DND-41 (cell line): Measurements from ENCODE around the gene FBXO10.

Experiments used
- ATAC-seq: fragments of 200-7000 bp; cut with Tn5 transposase; 3 replicates; pipeline ENCODE4 v1.9.1; 2021; ENCODE audit warnings: low read depth; ENCODE audit not compliant: insufficient read depth
- DNase-seq: peaks from one replicate; pipeline ENCODE4 v3.0.0-alpha.2; 2020
- H2AFZ ChIP-seq: 2 replicates; pipeline ENCODE4 v1.6.0; 2012; ENCODE audit warnings: low read depth, low read length
- H3K27ac ChIP-seq: 2 replicates; pipeline ENCODE4 v1.5.1; 2012; ENCODE audit warnings: low read length, inconsistent platforms
- H3K27me3 ChIP-seq: fragments of 200-600 bp; sonication (generic); 2 replicates; pipeline ENCODE4 v1.6.0; 2012; ENCODE audit warnings: low read length, mild to moderate bottlenecking, inconsistent platforms; ENCODE audit not compliant: insufficient read depth, poor library complexity
- H3K36me3 ChIP-seq: 2 replicates; pipeline ENCODE4 v1.5.1; 2012; ENCODE audit warnings: low read length, inconsistent platforms; ENCODE audit not compliant: insufficient read depth
- H3K4me1 ChIP-seq: 2 replicates; pipeline ENCODE4 v1.5.1; 2012; ENCODE audit warnings: mild to moderate bottlenecking, low read length; ENCODE audit not compliant: insufficient read depth
- H3K4me2 ChIP-seq: 2 replicates; pipeline ENCODE4 v1.6.0; 2012; ENCODE audit warnings: mild to moderate bottlenecking, moderate library complexity, low read length, inconsistent platforms; ENCODE audit not compliant: insufficient read depth
- H3K4me3 ChIP-seq, 2 experiments: fragments of 200-600 bp in 1 of 2; shearing (Covaris generic) in 1 of 2; 2 replicates each; pipeline ENCODE4 v1.5.1; 2012 to 2016; ENCODE audit warnings: inconsistent platforms in 2 of 2, low read length in 2 of 2, mild to moderate bottlenecking in 2 of 2, low read depth in 1 of 2, moderate library complexity in 1 of 2
- H3K79me2 ChIP-seq: 2 replicates; pipeline ENCODE4 v1.6.0; 2012; ENCODE audit warnings: low read length, inconsistent platforms; ENCODE audit not compliant: insufficient read depth
- H3K9ac ChIP-seq: 2 replicates; pipeline ENCODE4 v1.6.0; 2012; ENCODE audit warnings: low read depth, mild to moderate bottlenecking, inconsistent platforms, low read length, moderate library complexity
- H3K9me3 ChIP-seq: 2 replicates; pipeline ENCODE4 v1.5.1; 2012; ENCODE audit warnings: low read length, moderate library complexity, mild to moderate bottlenecking, inconsistent platforms; ENCODE audit not compliant: insufficient read depth, severe bottlenecking
- H4K20me1 ChIP-seq: 2 replicates; pipeline ENCODE4 v1.6.0; 2012; ENCODE audit warnings: low read length; ENCODE audit not compliant: insufficient read depth
- EZH2 ChIP-seq: IDR thresholded peaks from 3 replicates; pipeline ENCODE4 v1.6.1; 2012; ENCODE audit warnings: borderline replicate concordance, low read depth, mild to moderate bottlenecking, moderate library complexity, low read length, inconsistent platforms; ENCODE audit not compliant: severe bottlenecking
- TF ChIP-seq, protein P1 (sequence below): IDR thresholded peaks from 2 replicates; pipeline ENCODE4 v1.5.1; 2012; ENCODE audit warnings: borderline replicate concordance, low read length, moderate library complexity, mild to moderate bottlenecking; ENCODE audit not compliant: poor library complexity, severe bottlenecking; ENCODE audit errors: extremely low read depth

FBXO10 gene

GRCh38 chr9:37575001-37575400, 1.2 kb downstream of the FBXO10 start:
- Histone ChIP-seq H3K79me2 (peaks cover 6% of the 10 kb centered on the region; the same call in 1 of the 2 replicates), H3K9me3 (no peaks in the 10 kb centered on the region), H3K9ac (no peak overlapping the region), H3K4me2 (no peak overlapping the region), H3K27me3 (no peaks in the 10 kb centered on the region), H2AFZ (no peak overlapping the region), H3K36me3 (peaks cover 17% of the 10 kb centered on the region), H3K4me1 (no peaks in the 10 kb centered on the region), H3K4me3 (no peak overlapping the region), H4K20me1 (peaks cover 13% of the 10 kb centered on the region; the same call in 1 of the 2 replicates), H3K27ac (no peak overlapping the region)
- ATAC-seq (no peak), DNase-seq (no peak)
- TF ChIP-seq EZH2 = no peak
- TF ChIP-seq, protein P1, sequence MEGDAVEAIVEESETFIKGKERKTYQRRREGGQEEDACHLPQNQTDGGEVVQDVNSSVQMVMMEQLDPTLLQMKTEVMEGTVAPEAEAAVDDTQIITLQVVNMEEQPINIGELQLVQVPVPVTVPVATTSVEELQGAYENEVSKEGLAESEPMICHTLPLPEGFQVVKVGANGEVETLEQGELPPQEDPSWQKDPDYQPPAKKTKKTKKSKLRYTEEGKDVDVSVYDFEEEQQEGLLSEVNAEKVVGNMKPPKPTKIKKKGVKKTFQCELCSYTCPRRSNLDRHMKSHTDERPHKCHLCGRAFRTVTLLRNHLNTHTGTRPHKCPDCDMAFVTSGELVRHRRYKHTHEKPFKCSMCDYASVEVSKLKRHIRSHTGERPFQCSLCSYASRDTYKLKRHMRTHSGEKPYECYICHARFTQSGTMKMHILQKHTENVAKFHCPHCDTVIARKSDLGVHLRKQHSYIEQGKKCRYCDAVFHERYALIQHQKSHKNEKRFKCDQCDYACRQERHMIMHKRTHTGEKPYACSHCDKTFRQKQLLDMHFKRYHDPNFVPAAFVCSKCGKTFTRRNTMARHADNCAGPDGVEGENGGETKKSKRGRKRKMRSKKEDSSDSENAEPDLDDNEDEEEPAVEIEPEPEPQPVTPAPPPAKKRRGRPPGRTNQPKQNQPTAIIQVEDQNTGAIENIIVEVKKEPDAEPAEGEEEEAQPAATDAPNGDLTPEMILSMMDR = no peak

GRCh38 chr9:37574241-37574721, 1.9 kb downstream of the FBXO10 start:
- no peak for TF ChIP-seq EZH2
- TF ChIP-seq, protein P1 = no peak
- Histone ChIP-seq H3K27ac (no peak overlapping the region), H3K79me2 (peaks cover 7% of the 10 kb centered on the region; the same call in 1 of the 2 replicates), H4K20me1 (peaks cover 13% of the 10 kb centered on the region; the same call in 1 of the 2 replicates), H3K36me3 (peaks cover 17% of the 10 kb centered on the region), H3K9ac (no peak overlapping the region), H3K4me3 (no peak overlapping the region), H3K4me1 (no peaks in the 10 kb centered on the region), H3K9me3 (no peaks in the 10 kb centered on the region), H3K27me3 (no peaks in the 10 kb centered on the region), H2AFZ (no peak overlapping the region), H3K4me2 (no peak overlapping the region)
- ATAC-seq (no peak), DNase-seq (no peak)

- Histone ChIP-seq H2AFZ (no peak overlapping the region), H3K9me3 (no peaks in the 10 kb centered on the region), H4K20me1 (0 out of 2 replicates have a peak, but pooled peaks cover 4% of the 10 kb centered on the region), H3K27ac (no peak overlapping the region), H3K4me2 (no peak overlapping the region), H3K27me3 (no peaks in the 10 kb centered on the region), H3K4me3 (no peak overlapping the region), H3K9ac (no peak overlapping the region), H3K4me1 (no peaks in the 10 kb centered on the region), H3K79me2 (peaks cover 6% of the 10 kb centered on the region; the same call in 1 of the 2 replicates), H3K36me3 (peaks cover 6% of the 10 kb centered on the region; the same call in 1 of the 2 replicates)
- no peak for TF ChIP-seq EZH2
- TF ChIP-seq, protein P1 = no peak
- DNase-seq (no peak), ATAC-seq (no peak)
Observed at GRCh38 chr9:37571282-37571681, 4.9 kb downstream of the FBXO10 start.

DNA sequence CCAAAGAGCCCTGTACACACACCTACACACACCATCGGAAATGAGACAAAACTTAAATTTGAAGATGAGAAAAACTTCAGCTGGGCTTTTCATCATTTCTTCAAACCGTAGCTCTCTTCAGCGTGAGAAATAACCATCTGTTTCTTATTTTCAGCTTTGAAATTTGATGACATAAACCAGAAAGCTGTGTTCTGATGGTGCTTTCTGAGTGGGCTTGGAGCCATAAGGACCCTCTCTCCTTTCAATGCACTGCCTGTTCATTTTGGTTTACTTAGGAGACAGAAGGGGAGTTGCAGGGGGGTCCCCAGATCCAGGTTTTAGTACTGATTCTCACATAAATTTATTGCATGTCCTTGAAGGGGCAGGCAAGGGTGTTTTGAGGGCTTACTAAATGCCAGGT, 9.5 kb downstream of the FBXO10 start:
- DNase-seq = no peak
- Histone ChIP-seq H3K36me3 (peaks cover 15% of the 10 kb centered on the region), H3K9me3 (peaks cover 12% of the 10 kb centered on the region), H4K20me1 (no peaks in the 10 kb centered on the region), H3K79me2 (peaks cover 6% of the 10 kb centered on the region; the same call in 1 of the 2 replicates), H3K9ac (no peak overlapping the region), H2AFZ (no peak overlapping the region), H3K27me3 (no peaks in the 10 kb centered on the region), H3K4me2 (no peak overlapping the region), H3K27ac (no peak overlapping the region), H3K4me3 (no peak overlapping the region), H3K4me1 (no peaks in the 10 kb centered on the region)
- no peak for ATAC-seq
- TF ChIP-seq, protein P1 = no peak
- no peak for TF ChIP-seq EZH2
